ENCODE measurements around the gene HVCN1. TPM values are rescaled to one million over a fixed set of nuclear protein-coding genes. Genes with fewer than 3 reads are reported as not detected.
"Not testable (repeated sequence)": the region's sequence is repeated elsewhere in the genome, so short reads cannot be mapped to it uniquely, and the experiment has no call there.

The HVCN1 gene
- total RNA-seq, 1 experiment from 2014 or later, result 3.4 TPM

DNA sequence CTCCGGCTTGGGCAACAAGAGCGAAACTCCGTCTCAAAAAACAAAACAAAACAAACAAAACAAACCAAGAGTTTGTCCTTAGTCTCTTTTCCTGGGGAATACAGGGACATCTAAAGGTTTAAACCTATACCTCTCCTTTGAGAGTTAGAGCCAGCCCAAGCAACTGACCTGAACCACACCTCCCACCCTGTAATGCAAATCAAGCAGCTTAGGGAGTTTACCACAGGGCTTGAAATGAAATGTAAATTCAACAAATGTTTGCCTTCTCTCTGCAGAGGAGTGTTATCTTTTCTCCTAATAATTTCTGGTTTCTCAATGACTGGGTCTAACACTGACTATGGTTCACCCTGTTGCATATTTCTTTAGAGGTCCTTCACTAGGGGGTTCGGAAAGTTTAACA lies 37.1 kb upstream of the HVCN1 start:
- Histone ChIP-seq H3K27ac (no peak overlapping the region), H2AFZ (no peak overlapping the region), H3K79me2 (ENCODE audit: low read depth) (peaks cover 52% of the 10 kb centered on the region), H3K4me3 (no peak overlapping the region), H3K36me3 (ENCODE audit: low read depth) (peaks cover 63% of the 10 kb centered on the region), H3K4me2 (no peak overlapping the region), H3K9me3 (ENCODE audit: insufficient read depth, low read depth) (no peaks in the 10 kb centered on the region), H4K20me1 (ENCODE audit: insufficient read depth) (peaks cover 53% of the 10 kb centered on the region), H3K9me2 (ENCODE audit: insufficient read depth) (no peaks in the 10 kb centered on the region), H3K27me3 (ENCODE audit: insufficient read depth, low read depth) (no peaks in the 10 kb centered on the region), H3F3A (ENCODE audit: insufficient read depth, low read depth) (peaks cover 7% of the 10 kb centered on the region; the same call in 1 of the 2 replicates), H3K4me1 (replicated peaks; ENCODE audit: insufficient read depth) (no peaks in the 10 kb centered on the region)
- no TSS peak for BruUV-seq (replicated peaks)
- TF ChIP-seq CTCF (conservative IDR thresholded peaks at IDR 0.05), result no peak
- CTCF ChIA-PET, result no interaction called here
- POLR2A ChIA-PET (ENCODE audit: unreplicated experiment), result no interaction called here
- DNase-seq, result no peak
- intact Hi-C loops (cut with micrococcal nuclease; ENCODE audit: unreplicated experiment), result no loop called here

DNA sequence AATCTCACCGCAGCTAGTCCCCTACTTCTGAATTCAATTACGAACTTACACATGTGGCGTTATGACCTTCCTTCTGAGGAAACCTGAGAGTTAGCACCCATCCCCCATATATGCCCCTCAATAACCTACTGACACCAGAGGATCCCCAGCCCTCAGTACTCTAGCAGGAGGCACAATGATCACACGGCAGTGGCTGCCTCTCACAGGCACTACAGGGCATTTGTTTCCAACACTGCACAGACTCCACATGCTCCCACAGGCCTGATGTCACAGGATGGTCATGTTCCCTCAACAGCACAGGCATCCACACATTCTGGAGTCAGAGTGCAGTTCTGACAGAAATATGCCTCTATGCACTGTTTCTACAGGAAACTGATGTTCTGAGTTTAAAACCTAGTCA lies 36.4 kb upstream of the HVCN1 start:
- POLR2A ChIA-PET (ENCODE audit: unreplicated experiment), result interaction anchor here (0.7 kb wide), 1 partner anchor 8 kb away, joined by 6 read pairs; no protein-coding TSS in a partner anchor
- Histone ChIP-seq H3K36me3 (ENCODE audit: low read depth) (peaks cover 63% of the 10 kb centered on the region), H3K27me3 (ENCODE audit: insufficient read depth, low read depth) (no peaks in the 10 kb centered on the region), H3K4me1 (replicated peaks; ENCODE audit: insufficient read depth) (no peaks in the 10 kb centered on the region), H3K27ac (no peak overlapping the region), H4K20me1 (ENCODE audit: insufficient read depth) (peaks cover 46% of the 10 kb centered on the region), H3F3A (ENCODE audit: insufficient read depth, low read depth) (peaks cover 7% of the 10 kb centered on the region; the same call in 1 of the 2 replicates), H2AFZ (no peak overlapping the region), H3K4me3 (no peak overlapping the region), H3K9me2 (ENCODE audit: insufficient read depth) (no peaks in the 10 kb centered on the region), H3K79me2 (ENCODE audit: low read depth) (peaks cover 44% of the 10 kb centered on the region), H3K4me2 (no peak overlapping the region), H3K9me3 (ENCODE audit: insufficient read depth, low read depth) (no peaks in the 10 kb centered on the region)
- CTCF ChIA-PET, result no interaction called here
- no peak for DNase-seq
- no TSS peak for BruUV-seq (replicated peaks)
- TF ChIP-seq CTCF (conservative IDR thresholded peaks at IDR 0.05) (no peak), EZH2 (IDR thresholded peaks at IDR 0.05; ENCODE audit: low read depth) (no peak)
- intact Hi-C loops (cut with micrococcal nuclease; ENCODE audit: unreplicated experiment), result no loop called here

DNA sequence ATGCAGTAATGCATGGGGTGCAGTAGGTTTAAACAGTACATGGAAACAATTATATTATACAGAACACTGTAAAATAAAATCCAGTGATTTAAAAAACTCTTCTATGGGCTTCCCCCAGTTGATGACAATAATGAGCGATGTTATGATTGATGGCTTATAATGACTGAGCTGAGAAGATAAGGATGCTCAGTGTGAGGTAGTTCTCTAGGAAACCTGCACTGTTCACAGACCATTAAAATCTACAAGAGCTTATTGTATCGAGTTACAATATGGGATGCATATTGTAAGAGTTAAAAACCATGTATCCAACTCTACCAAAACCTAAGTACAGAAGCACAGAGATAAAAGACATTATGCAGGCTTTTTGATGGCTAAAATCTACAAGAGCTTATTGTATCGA lies 34.0 kb upstream of the HVCN1 start:
- POLR2A ChIA-PET (ENCODE audit: unreplicated experiment); DNase-seq; H2AFZ ChIP-seq; H3K4me3 ChIP-seq; CTCF ChIA-PET; BruUV-seq (replicated peaks); H3K4me2 ChIP-seq; H3F3A ChIP-seq (ENCODE audit: insufficient read depth, low read depth); H3K27ac ChIP-seq; H3K27me3 ChIP-seq (ENCODE audit: insufficient read depth, low read depth); H3K9me2 ChIP-seq (ENCODE audit: insufficient read depth); H3K9me3 ChIP-seq (ENCODE audit: insufficient read depth, low read depth); intact Hi-C loops (cut with micrococcal nuclease; ENCODE audit: unreplicated experiment); H3K4me1 ChIP-seq (replicated peaks; ENCODE audit: insufficient read depth): not testable (repeated sequence)
- Histone ChIP-seq H3K36me3 (ENCODE audit: low read depth) (peaks cover 61% of the 10 kb centered on the region), H4K20me1 (ENCODE audit: insufficient read depth) (peaks cover 41% of the 10 kb centered on the region), H3K79me2 (ENCODE audit: low read depth) (peaks cover 23% of the 10 kb centered on the region)

DNA sequence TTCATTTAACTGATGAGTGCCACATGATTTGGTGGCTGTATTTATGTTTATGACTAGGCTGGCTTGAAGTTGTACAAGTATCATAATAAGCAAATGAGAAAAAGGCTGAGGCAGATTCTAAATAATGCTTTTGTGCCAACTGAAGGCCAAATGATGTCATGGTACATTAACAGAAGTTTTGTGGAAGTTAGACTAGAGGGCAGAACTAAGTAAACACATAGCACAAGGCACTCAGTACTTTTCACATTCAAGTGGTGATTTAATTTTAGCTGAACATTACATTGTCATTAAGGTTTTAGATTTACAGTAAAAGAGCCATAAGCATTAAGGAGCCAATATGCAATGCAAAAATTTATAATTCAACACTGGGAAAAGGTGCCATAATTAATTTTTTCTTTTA lies 32.7 kb upstream of the HVCN1 start:
- H3K9me2 ChIP-seq (ENCODE audit: insufficient read depth), result no peaks in the 10 kb centered on the region
- ChIA-PET POLR2A (ENCODE audit: unreplicated experiment) (no interaction called here), CTCF (no interaction called here)
- no peak overlapping the region for H3K4me2 ChIP-seq
- H3K27me3 ChIP-seq (ENCODE audit: insufficient read depth, low read depth), result no peaks in the 10 kb centered on the region
- H3K4me3 ChIP-seq, result no peak overlapping the region
- no peaks in the 10 kb centered on the region for H3K4me1 ChIP-seq (replicated peaks; ENCODE audit: insufficient read depth)
- peaks cover 53% of the 10 kb centered on the region for H3K36me3 ChIP-seq (ENCODE audit: low read depth)
- DNase-seq, result no peak
- H4K20me1 ChIP-seq (ENCODE audit: insufficient read depth), result peaks cover 33% of the 10 kb centered on the region
- no peaks in the 10 kb centered on the region for H3K9me3 ChIP-seq (ENCODE audit: insufficient read depth, low read depth)
- no peak overlapping the region for H2AFZ ChIP-seq
- peaks cover 3% of the 10 kb centered on the region; the same call in 1 of the 2 replicates for H3F3A ChIP-seq (ENCODE audit: insufficient read depth, low read depth)
- no peak overlapping the region for H3K27ac ChIP-seq
- peaks cover 13% of the 10 kb centered on the region; the same call in 1 of the 2 replicates for H3K79me2 ChIP-seq (ENCODE audit: low read depth)
- intact Hi-C loops (cut with micrococcal nuclease; ENCODE audit: unreplicated experiment), result no loop called here
- BruUV-seq (replicated peaks), result no TSS peak
- TF ChIP-seq CTCF (conservative IDR thresholded peaks at IDR 0.05) (no peak), EZH2 (IDR thresholded peaks at IDR 0.05; ENCODE audit: low read depth) (no peak)

Measured in PC-9 (cell line).